ENCODE data around the gene AFAP1L1. TPM values are rescaled to one million over a fixed set of nuclear protein-coding genes. Genes with fewer than 3 reads are reported as not detected.

Gene AFAP1L1
- total and polyA plus RNA-seq, 10 of the 15 experiments (the other 5 are each of a cell fraction or from before 2014, with no cell fraction given), result 0.11 TPM; not detected in 9

DNA sequence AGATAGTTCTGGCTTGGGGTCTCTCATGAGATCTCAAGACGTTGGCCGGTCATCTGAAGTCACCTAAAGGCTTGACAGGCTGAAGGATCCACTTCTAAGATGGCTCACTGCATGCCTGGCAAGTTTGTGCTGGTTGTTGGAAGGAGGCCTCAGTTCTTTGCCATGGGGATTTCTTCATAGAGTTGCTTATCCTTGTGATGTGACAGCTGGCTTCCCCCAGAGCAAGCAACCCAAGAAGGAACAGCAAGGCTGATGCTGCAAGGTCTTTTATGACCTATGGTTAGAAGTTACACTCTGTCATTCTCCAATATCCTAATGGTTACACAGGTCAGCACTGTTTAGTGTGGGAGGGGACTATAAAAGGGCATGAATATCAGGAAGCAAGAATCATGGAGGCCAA is 53.0 kb downstream of the AFAP1L1 start:
- intact Hi-C loops (cut with micrococcal nuclease; ENCODE audit: unreplicated experiment) (no loop called here), in situ Hi-C loops (cut with MboI) (no loop called here)
- ATAC-seq (no peak), DNase-seq (ENCODE audit: low read depth, low spot score) (no peak), FAIRE-seq (no peak)
- Histone ChIP-seq H3K4me1 (ENCODE audit: control insufficient read depth, insufficient read depth, low read length) (no peaks in the 10 kb centered on the region), H3K9ac (ENCODE audit: control insufficient read depth, insufficient read depth, low read length) (no peak overlapping the region), H3K27ac (ENCODE audit: control insufficient read depth, insufficient read depth) (no peak overlapping the region), H3K79me2 (ENCODE audit: control insufficient read depth, insufficient read depth, low read length) (no peaks in the 10 kb centered on the region), H2AFZ (ENCODE audit: control insufficient read depth, low read depth, low read length) (no peak overlapping the region), H3K9me3 (replicated peaks; ENCODE audit: control insufficient read depth, insufficient read depth, low read length) (no peaks in the 10 kb centered on the region; the same call in 2 of the 3 replicates), H4K20me1 (ENCODE audit: control insufficient read depth, insufficient read depth) (no peaks in the 10 kb centered on the region), H3K36me3 (ENCODE audit: control insufficient read depth in 2 of 2, insufficient read depth in 2 of 2, low read length in 1 of 2) (no peaks in the 10 kb centered on the region), H3K4me2 (ENCODE audit: control insufficient read depth, insufficient read depth) (no peak overlapping the region), H3K27me3 (replicated peaks in 1 of 2; ENCODE audit: control insufficient read depth in 2 of 2, insufficient read depth in 2 of 2, low read length in 1 of 2) (no peaks in the 10 kb centered on the region), H3K4me3 (no peak overlapping the region)
- no TSS peak for BruUV-seq (replicated peaks)
- ChIA-PET POLR2A (no interaction called here), SMC1A (ENCODE audit: uncharacterized antibody, unreplicated experiment) (interaction anchor here (1.0 to 1.6 kb wide), 4 partner anchors 11 to 48 kb away, joined by 3 to 7 read pairs (median 4); no protein-coding TSS in a partner anchor), CTCF (interaction anchor here (0.5 to 5.0 kb wide), 8 partner anchors 10 to 164 kb away, joined by 3 to 36 read pairs (median 4); no protein-coding TSS in a partner anchor), RAD21 (ENCODE audit: unreplicated experiment) (no interaction called here)
- WGBS (ENCODE audit: insufficient coverage, insufficient replicate concordance, low lambda C conversion rate, missing lambda C conversion rate), result 0% methylated on average over 2 of the region's 2 CpGs
- no peak for TF ChIP-seq ZNF24 (IDR thresholded peaks at IDR 0.05)

- Histone ChIP-seq H3K79me2 (ENCODE audit: control insufficient read depth, insufficient read depth, low read length) (no peaks in the 10 kb centered on the region), H4K20me1 (ENCODE audit: control insufficient read depth, insufficient read depth) (no peaks in the 10 kb centered on the region), H3K36me3 (ENCODE audit: control insufficient read depth in 2 of 2, insufficient read depth in 2 of 2, low read length in 1 of 2) (no peaks in the 10 kb centered on the region), H3K9me3 (replicated peaks; ENCODE audit: control insufficient read depth, insufficient read depth, low read length) (no peaks in the 10 kb centered on the region; the same call in 2 of the 3 replicates), H3K27me3 (replicated peaks in 1 of 2; ENCODE audit: control insufficient read depth in 2 of 2, insufficient read depth in 2 of 2, low read length in 1 of 2) (no peaks in the 10 kb centered on the region), H3K4me3 (no peak overlapping the region), H3K9ac (ENCODE audit: control insufficient read depth, insufficient read depth, low read length) (no peak overlapping the region), H3K27ac (ENCODE audit: control insufficient read depth, insufficient read depth) (no peak overlapping the region), H2AFZ (ENCODE audit: control insufficient read depth, low read depth, low read length) (no peak overlapping the region), H3K4me1 (ENCODE audit: control insufficient read depth, insufficient read depth, low read length) (no peaks in the 10 kb centered on the region), H3K4me2 (ENCODE audit: control insufficient read depth, insufficient read depth) (no peak overlapping the region)
- in situ Hi-C loops (cut with MboI), result no loop called here
- no peak for ATAC-seq
- ChIA-PET CTCF (interaction anchor here (0.7 to 5.0 kb wide), 7 partner anchors 11 to 117 kb away, joined by 3 to 36 read pairs (median 4); no protein-coding TSS in a partner anchor), RAD21 (ENCODE audit: unreplicated experiment) (interaction anchor here (0.8 kb wide), 1 partner anchor 44 kb away, joined by 3 read pairs; no protein-coding TSS in a partner anchor), SMC1A (ENCODE audit: uncharacterized antibody, unreplicated experiment) (interaction anchor here (1.0 to 1.5 kb wide), 2 partner anchors 28 to 48 kb away, joined by 3 read pairs; no protein-coding TSS in a partner anchor), POLR2A (interaction anchor here (0.9 kb wide), 1 partner anchor 33 kb away, joined by 3 read pairs; the partner anchor contains the start of gene PCYOX1L)
- no TSS peak for BruUV-seq (replicated peaks)
- FAIRE-seq, result peak; percentile 7
- no peak for DNase-seq (ENCODE audit: low read depth, low spot score)
- intact Hi-C loops (cut with micrococcal nuclease; ENCODE audit: unreplicated experiment), result no loop called here
- TF ChIP-seq IRF3 (IDR thresholded peaks at IDR 0.05) (no peak), BRCA1 (IDR thresholded peaks at IDR 0.05; ENCODE audit: low read depth, low read length) (no peak), LARP7 (IDR thresholded peaks at IDR 0.05) (no peak), ZNF24 (IDR thresholded peaks at IDR 0.05) (no peak), EED (IDR thresholded peaks at IDR 0.05; ENCODE audit: low read depth) (no peak), MYC (IDR thresholded peaks at IDR 0.05; ENCODE audit: insufficient read depth, insufficient read length, insufficient replicate concordance, low read length, severe bottlenecking) (no peak)
- TF ChIP-seq, protein P1, sequence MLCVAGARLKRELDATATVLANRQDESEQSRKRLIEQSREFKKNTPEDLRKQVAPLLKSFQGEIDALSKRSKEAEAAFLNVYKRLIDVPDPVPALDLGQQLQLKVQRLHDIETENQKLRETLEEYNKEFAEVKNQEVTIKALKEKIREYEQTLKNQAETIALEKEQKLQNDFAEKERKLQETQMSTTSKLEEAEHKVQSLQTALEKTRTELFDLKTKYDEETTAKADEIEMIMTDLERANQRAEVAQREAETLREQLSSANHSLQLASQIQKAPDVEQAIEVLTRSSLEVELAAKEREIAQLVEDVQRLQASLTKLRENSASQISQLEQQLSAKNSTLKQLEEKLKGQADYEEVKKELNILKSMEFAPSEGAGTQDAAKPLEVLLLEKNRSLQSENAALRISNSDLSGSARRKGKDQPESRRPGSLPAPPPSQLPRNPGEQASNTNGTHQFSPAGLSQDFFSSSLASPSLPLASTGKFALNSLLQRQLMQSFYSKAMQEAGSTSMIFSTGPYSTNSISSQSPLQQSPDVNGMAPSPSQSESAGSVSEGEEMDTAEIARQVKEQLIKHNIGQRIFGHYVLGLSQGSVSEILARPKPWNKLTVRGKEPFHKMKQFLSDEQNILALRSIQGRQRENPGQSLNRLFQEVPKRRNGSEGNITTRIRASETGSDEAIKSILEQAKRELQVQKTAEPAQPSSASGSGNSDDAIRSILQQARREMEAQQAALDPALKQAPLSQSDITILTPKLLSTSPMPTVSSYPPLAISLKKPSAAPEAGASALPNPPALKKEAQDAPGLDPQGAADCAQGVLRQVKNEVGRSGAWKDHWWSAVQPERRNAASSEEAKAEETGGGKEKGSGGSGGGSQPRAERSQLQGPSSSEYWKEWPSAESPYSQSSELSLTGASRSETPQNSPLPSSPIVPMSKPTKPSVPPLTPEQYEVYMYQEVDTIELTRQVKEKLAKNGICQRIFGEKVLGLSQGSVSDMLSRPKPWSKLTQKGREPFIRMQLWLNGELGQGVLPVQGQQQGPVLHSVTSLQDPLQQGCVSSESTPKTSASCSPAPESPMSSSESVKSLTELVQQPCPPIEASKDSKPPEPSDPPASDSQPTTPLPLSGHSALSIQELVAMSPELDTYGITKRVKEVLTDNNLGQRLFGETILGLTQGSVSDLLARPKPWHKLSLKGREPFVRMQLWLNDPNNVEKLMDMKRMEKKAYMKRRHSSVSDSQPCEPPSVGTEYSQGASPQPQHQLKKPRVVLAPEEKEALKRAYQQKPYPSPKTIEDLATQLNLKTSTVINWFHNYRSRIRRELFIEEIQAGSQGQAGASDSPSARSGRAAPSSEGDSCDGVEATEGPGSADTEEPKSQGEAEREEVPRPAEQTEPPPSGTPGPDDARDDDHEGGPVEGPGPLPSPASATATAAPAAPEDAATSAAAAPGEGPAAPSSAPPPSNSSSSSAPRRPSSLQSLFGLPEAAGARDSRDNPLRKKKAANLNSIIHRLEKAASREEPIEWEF (IDR thresholded peaks at IDR 0.05; ENCODE audit: insufficient replicate concordance, low read depth, low read length), result no peak
- TF ChIP-seq, protein P2, sequence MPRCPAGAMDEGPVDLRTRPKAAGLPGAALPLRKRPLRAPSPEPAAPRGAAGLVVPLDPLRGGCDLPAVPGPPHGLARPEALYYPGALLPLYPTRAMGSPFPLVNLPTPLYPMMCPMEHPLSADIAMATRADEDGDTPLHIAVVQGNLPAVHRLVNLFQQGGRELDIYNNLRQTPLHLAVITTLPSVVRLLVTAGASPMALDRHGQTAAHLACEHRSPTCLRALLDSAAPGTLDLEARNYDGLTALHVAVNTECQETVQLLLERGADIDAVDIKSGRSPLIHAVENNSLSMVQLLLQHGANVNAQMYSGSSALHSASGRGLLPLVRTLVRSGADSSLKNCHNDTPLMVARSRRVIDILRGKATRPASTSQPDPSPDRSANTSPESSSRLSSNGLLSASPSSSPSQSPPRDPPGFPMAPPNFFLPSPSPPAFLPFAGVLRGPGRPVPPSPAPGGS (IDR thresholded peaks at IDR 0.05; ENCODE audit: borderline replicate concordance, insufficient read depth, low read depth, low read length, poor library complexity, severe bottlenecking), result no peak
Measured at GRCh38 chr5:149325166-149325735, 53.6 kb downstream of the AFAP1L1 start.

Measured in GM12878 (cell line).